GM12878 (cell line): ENCODE measurements around the gene RAB6B. TPM values are rescaled to one million over a fixed set of nuclear protein-coding genes. Genes with fewer than 3 reads are reported as not detected.

Experiments
- ATAC-seq: fragments of 200-7000 bp; cut with Tn5 transposase; 3 replicates; pipeline ENCODE4 v1.9.1; 2020; ENCODE audit warnings: mild to moderate bottlenecking, moderate library complexity
- BruUV-seq: library from RNA; stranded (reverse); fragments of 400-500 nt; replicated peaks from 2 replicates; lab custom pipeline; 2021; lab: Mats Ljungman, UMichigan
- CTCF ChIA-PET: fragments of 300-600 bp; sonication (Branson Sonifier 250); formaldehyde crosslinking; extraction: SDS; loops from one replicate; lab custom pipeline; 2021; ENCODE audit warnings: inconsistent platforms; lab: Yijun Ruan, JAX
- POLR2A ChIA-PET: fragments of 350-600 bp; formaldehyde crosslinking; extraction: SDS; loops from one replicate; lab custom pipeline; 2021; ENCODE audit warnings: inconsistent platforms; lab: Charles Lee
- RAD21 ChIA-PET: fragments of 300-600 bp; sonication (Branson Sonifier 250); formaldehyde crosslinking; loops from one replicate; lab custom pipeline; 2023; ENCODE audit warnings: antibody characterized with exemption; ENCODE audit not compliant: unreplicated experiment; lab: Charles Lee
- SMC1A ChIA-PET: fragments of 300-600 bp; sonication (Branson Sonifier 250); formaldehyde crosslinking; loops from one replicate; lab custom pipeline; 2023; ENCODE audit not compliant: unreplicated experiment, uncharacterized antibody; lab: Charles Lee
- DNase-seq: peaks from one replicate; pipeline ENCODE4 v3.0.0-alpha.2; 2011; ENCODE audit warnings: low read depth, low spot score
- FAIRE-seq: peaks from 3 replicates; lab custom pipeline; 2011; peaks lifted over from hg19 to GRCh38; lab: Jason Lieb, UNC
- H2AFZ ChIP-seq: 2 replicates; pipeline ENCODE4 v1.6.0; 2011; ENCODE audit warnings: low read depth, low read length, control low read depth; ENCODE audit not compliant: control insufficient read depth
- H3K27ac ChIP-seq: 2 replicates; pipeline ENCODE4 v1.5.1; 2011; ENCODE audit warnings: control low read depth; ENCODE audit not compliant: control insufficient read depth, insufficient read depth
- H3K27me3 ChIP-seq, 2 experiments: replicated peaks in 1 of 2; 2 replicates each; pipeline versions ENCODE4 v1.6.0 to v1.6.1; 2011; ENCODE audit warnings: low read length in 1 of 2; ENCODE audit not compliant: control insufficient read depth in 2 of 2, insufficient read depth in 2 of 2
- H3K36me3 ChIP-seq, 2 experiments: 2 replicates each; pipeline ENCODE4 v1.5.1; 2011; ENCODE audit warnings: low read length in 1 of 2; ENCODE audit not compliant: control insufficient read depth in 2 of 2, insufficient read depth in 2 of 2
- H3K4me1 ChIP-seq: 2 replicates; pipeline ENCODE4 v1.6.1; 2011; ENCODE audit warnings: mild to moderate bottlenecking, low read length, moderate library complexity, mixed read lengths; ENCODE audit not compliant: control insufficient read depth, insufficient read depth
- H3K4me2 ChIP-seq: 2 replicates; pipeline ENCODE4 v1.6.0; 2011; ENCODE audit warnings: control low read depth; ENCODE audit not compliant: control insufficient read depth, insufficient read depth
- H3K4me3 ChIP-seq: fragments of 200-600 bp; sonication (generic); 2 replicates; pipeline ENCODE4 v1.5.1; 2016
- H3K79me2 ChIP-seq: 2 replicates; pipeline ENCODE4 v1.6.0; 2011; ENCODE audit warnings: low read length; ENCODE audit not compliant: control insufficient read depth, insufficient read depth
- H3K9ac ChIP-seq: 2 replicates; pipeline ENCODE4 v1.8.0; 2011; ENCODE audit warnings: low read length, control low read depth, mixed read lengths; ENCODE audit not compliant: control insufficient read depth, insufficient read depth
- H3K9me3 ChIP-seq: replicated peaks from 3 replicates; pipeline ENCODE4 v1.5.1; 2011; ENCODE audit warnings: mild to moderate bottlenecking, low read length; ENCODE audit not compliant: control insufficient read depth, insufficient read depth
- H4K20me1 ChIP-seq: 2 replicates; pipeline ENCODE4 v1.6.0; 2011; ENCODE audit not compliant: control insufficient read depth, insufficient read depth
- ASH2L ChIP-seq: fragments of 300-600, 200-600 bp; sonication (generic); IDR thresholded peaks from 2 replicates; pipeline ENCODE4 v1.6.1; 2017; ENCODE audit warnings: low read depth, mild to moderate bottlenecking, borderline replicate concordance
- BCL11A ChIP-seq: IDR thresholded peaks from 2 replicates; pipeline ENCODE4 v1.6.1; 2011; ENCODE audit warnings: low read depth, low read length
- CBX3 ChIP-seq: fragments of 200-600 bp; sonication (generic); IDR thresholded peaks from 2 replicates; pipeline ENCODE4 v1.6.1; 2016; ENCODE audit warnings: low read depth, borderline replicate concordance
- CBX5 ChIP-seq: sonication (generic); IDR thresholded peaks from 2 replicates; pipeline ENCODE4 v1.6.1; 2016; ENCODE audit warnings: low read depth, moderate library complexity, mild to moderate bottlenecking, inconsistent platforms
- EGR1 ChIP-seq, 2 experiments: IDR thresholded peaks; 1 replicate in 1 of 2; 2 replicates in 1 of 2; pipeline ENCODE4 v1.6.1; 2011 to 2012; ENCODE audit warnings: low read depth in 2 of 2, low read length in 2 of 2, borderline replicate concordance in 1 of 2, mild to moderate bottlenecking in 1 of 2, moderate library complexity in 1 of 2
- ELK1 ChIP-seq: IDR thresholded peaks from 2 replicates; pipeline ENCODE4 v1.6.1; 2012; ENCODE audit warnings: low read depth, low read length, improper control_type of control experiment
- FOXM1 ChIP-seq: IDR thresholded peaks from 2 replicates; pipeline ENCODE4 v1.6.1; 2012; ENCODE audit warnings: low read depth, mild to moderate bottlenecking, inconsistent platforms, low read length, moderate library complexity
- GATAD2B ChIP-seq: fragments of 450-650 bp; conservative IDR thresholded peaks from 2 replicates; pipeline ENCODE4 v1.6.1; 2017; ENCODE audit warnings: low read depth, mild to moderate bottlenecking, moderate library complexity
- HSF1 ChIP-seq: fragments of 150-350 bp; IDR thresholded peaks from 2 replicates; pipeline ENCODE4 v1.6.1; 2014; ENCODE audit warnings: mild to moderate bottlenecking, low read depth, low read length
- JUND ChIP-seq: IDR thresholded peaks from 2 replicates; pipeline ENCODE4 v1.6.1; 2012; ENCODE audit warnings: low read depth, mild to moderate bottlenecking, low read length, improper control_type of control experiment, moderate library complexity
- MEF2A ChIP-seq: IDR thresholded peaks from 2 replicates; pipeline ENCODE4 v1.6.1; 2011; ENCODE audit warnings: low read depth, mild to moderate bottlenecking, low read length, moderate library complexity; ENCODE audit not compliant: insufficient read depth
- POLR2A ChIP-seq: IDR thresholded peaks from 2 replicates; pipeline ENCODE4 v1.6.1; 2011; ENCODE audit warnings: low read depth, mild to moderate bottlenecking, low read length
- RCOR1 ChIP-seq: conservative IDR thresholded peaks from 2 replicates; pipeline ENCODE4 v1.6.1; 2012; ENCODE audit warnings: low read depth, low read length, improper control_type of control experiment
- SUPT20H ChIP-seq: IDR thresholded peaks from 2 replicates; pipeline ENCODE4 v1.6.1; 2011; ENCODE audit warnings: low read depth, mild to moderate bottlenecking, low read length, moderate library complexity, borderline replicate concordance; ENCODE audit not compliant: control insufficient read depth
- TAF1 ChIP-seq: IDR thresholded peaks from 2 replicates; pipeline ENCODE4 v1.6.1; 2011; ENCODE audit warnings: mild to moderate bottlenecking, low read depth, low read length, borderline replicate concordance
- ZNF217 ChIP-seq: fragments of 450-650 bp; IDR thresholded peaks from 2 replicates; pipeline ENCODE4 v1.6.1; 2017; ENCODE audit warnings: antibody characterized with exemption, mild to moderate bottlenecking
- WGBS: methylation state at CpG from one replicate; pipeline ENCODE4 v1.1.6; 2016; ENCODE audit warnings: low lambda C conversion rate; ENCODE audit not compliant: insufficient replicate concordance, insufficient coverage; ENCODE audit errors: missing lambda C conversion rate; 5-methylcytosine and 5-hydroxymethylcytosine counted together
- in situ Hi-C: fragments of 300-500 bp; cut with MboI; formaldehyde crosslinking; loops from 9 replicates; pipeline ENCODE4 v1.14.3; 2018; ENCODE audit warnings: mixed read lengths
- intact Hi-C: fragments of 100-400 bp; cut with micrococcal nuclease; formaldehyde crosslinking; loops from one replicate; pipeline ENCODE4 v1.14.2; 2022; ENCODE audit not compliant: unreplicated experiment
- polyA plus RNA-seq, 11 experiments: library from polyadenylated mRNA; depleted of rRNA in 4 of 11; unstranded in 6 of 11; stranded (reverse) in 5 of 11; fragments of >200 nt; fragmentation: Nextera tagmentation in 4 of 11; fragmentation: Illumina TruSeq in 1 of 11; extraction: Ambion mirVana in 4 of 11; extraction: Trizol in 1 of 11; gene quantifications; 1 replicate in 1 of 11; 2 replicates in 10 of 11; pipeline versions ENCODE4 v1.2.1 to v1.2.3, GENCODE V29; 2011 to 2016; ENCODE audit warnings: inconsistent platforms in 2 of 11, missing spikeins in 2 of 11, low read depth in 1 of 11
- total RNA-seq, 4 experiments: library from RNA; depleted of rRNA in 3 of 4; stranded (reverse); fragments of >200 nt in 3 of 4; fragmentation: Illumina TruSeq in 1 of 4; extraction: Trizol in 1 of 4; gene quantifications; 2 replicates each; pipeline versions ENCODE4 v1.2.1 to v1.2.3, GENCODE V29; 2013 to 2021

RAB6B gene
- total and polyA plus RNA-seq, 10 of the 15 experiments (the other 5 are each of a cell fraction or from before 2014, with no cell fraction given), result 0.01 to 0.16 (median 0.04) TPM; not detected in 5

- TF ChIP-seq ZNF217 (no peak), GATAD2B (no peak), CBX3 (no peak), RCOR1 (no peak), FOXM1 (no peak), CBX5 (no peak), SUPT20H (no peak), EGR1 (IDR thresholded peaks at IDR 0.05; ENCODE audit: borderline replicate concordance in 1 of 2, low read depth in 2 of 2, low read length in 2 of 2) (no peak), BCL11A (no peak), JUND (no peak), TAF1 (no peak), ASH2L (no peak), MEF2A (no peak), POLR2A (no peak), ELK1 (no peak), HSF1 (no peak)
- Histone ChIP-seq H3K9me3 (no peaks in the 10 kb centered on the region), H3K4me2 (no peak overlapping the region), H2AFZ (no peak overlapping the region), H3K4me1 (no peaks in the 10 kb centered on the region), H3K9ac (no peak overlapping the region), H3K27ac (no peak overlapping the region), H3K4me3 (no peak overlapping the region), H3K27me3 (peaks cover 0 to 1% of the 10 kb centered on the region in 2 experiments; a peak in 2 of 4 replicates), H4K20me1 (no peaks in the 10 kb centered on the region), H3K79me2 (no peaks in the 10 kb centered on the region), H3K36me3 (no peaks in the 10 kb centered on the region)
- BruUV-seq, result no TSS peak
- ChIA-PET CTCF (interaction anchor here (1.2 kb wide), 1 partner anchor 8 kb away, joined by 4 read pairs; no protein-coding TSS in a partner anchor), POLR2A (no interaction called here), RAD21 (no interaction called here), SMC1A (no interaction called here)
- DNase-seq (no peak), ATAC-seq (no peak), FAIRE-seq (no peak)
- in situ Hi-C loops (no loop called here), intact Hi-C loops (no loop called here)
- 44% methylated on average over 9 of the region's 9 CpGs for whole genome bisulfite sequencing
Observed at GRCh38 chr3:133775309-133775708, 120.4 kb downstream of the RAB6B start.

Other genes with a start within 250 kb of the RAB6B start
- 81.2 and 85.2 TPM in 2 replicates for gene TOPBP1, start 233.9 kb downstream of the RAB6B start, total RNA-seq (2014; rRNA removed)
- gene TOPBP1, start 233.9 kb downstream of the RAB6B start, total RNA-seq (2014; rRNA removed; fragmentation: Illumina TruSeq; extraction: Trizol), result 97.5 and 99.3 TPM in 2 replicates
- gene TOPBP1, start 233.9 kb downstream of the RAB6B start, total RNA-seq (2021), result 49.5 and 58.3 TPM in 2 replicates
- 97.6 and 112 TPM in 2 replicates for gene TOPBP1, start 233.9 kb downstream of the RAB6B start, polyA plus RNA-seq (2011; rRNA removed)
- 77.8 and 84.4 TPM in 2 replicates for gene TOPBP1, start 233.9 kb downstream of the RAB6B start, polyA plus RNA-seq (2014; fragmentation: Illumina TruSeq; extraction: Trizol)
- gene TOPBP1, start 233.9 kb downstream of the RAB6B start, polyA plus RNA-seq (2014; fragmentation: Nextera tagmentation; extraction: Ambion mirVana), result 10 to 100 TPM; 18.3 to 19.9 TPM
- gene TOPBP1, start 233.9 kb downstream of the RAB6B start, polyA plus RNA-seq (2014; rRNA removed), result 58.6 and 64.6 TPM in 2 replicates
- 10 to 100 TPM; 44.9 to 45.7 TPM for gene TOPBP1, start 233.9 kb downstream of the RAB6B start, polyA plus RNA-seq (2016; fragmentation: Nextera tagmentation; extraction: Ambion mirVana)
- under 0.01 TPM in 1 of 2 replicates, not detected in the other for gene TF, start 149.5 kb downstream of the RAB6B start, total RNA-seq (2014; rRNA removed)
- 0.09 and 0.14 TPM in 2 replicates for gene TF, start 149.5 kb downstream of the RAB6B start, total RNA-seq (2014; rRNA removed; fragmentation: Illumina TruSeq; extraction: Trizol)
- gene TF, start 149.5 kb downstream of the RAB6B start, total RNA-seq (2021), result 6.0 and 8.9 TPM in 2 replicates
- gene TF, start 149.5 kb downstream of the RAB6B start, polyA plus RNA-seq (2011; rRNA removed), result 0.94 and 0.95 TPM in 2 replicates
- 0.06 TPM in 1 of 2 replicates, not detected in the other for gene TF, start 149.5 kb downstream of the RAB6B start, polyA plus RNA-seq (2014; fragmentation: Illumina TruSeq; extraction: Trizol)
- under 1 TPM; 0.02 to 0.05 TPM for gene TF, start 149.5 kb downstream of the RAB6B start, polyA plus RNA-seq (2014; fragmentation: Nextera tagmentation; extraction: Ambion mirVana)
- 0.01 and 0.03 TPM in 2 replicates for gene TF, start 149.5 kb downstream of the RAB6B start, polyA plus RNA-seq (2014; rRNA removed)
- under 1 TPM in 1 of 2 experiments, not detected in 1; 0.01 TPM for gene TF, start 149.5 kb downstream of the RAB6B start, polyA plus RNA-seq (2016; fragmentation: Nextera tagmentation; extraction: Ambion mirVana)
- gene SRPRB, start 90.1 kb downstream of the RAB6B start, total RNA-seq (2014; rRNA removed), result 45.5 and 46.9 TPM in 2 replicates
- gene SRPRB, start 90.1 kb downstream of the RAB6B start, total RNA-seq (2014; rRNA removed; fragmentation: Illumina TruSeq; extraction: Trizol), result 37.6 and 43.0 TPM in 2 replicates
- gene SRPRB, start 90.1 kb downstream of the RAB6B start, total RNA-seq (2021), result 63.0 and 65.1 TPM in 2 replicates
- 45.2 and 45.6 TPM in 2 replicates for gene SRPRB, start 90.1 kb downstream of the RAB6B start, polyA plus RNA-seq (2011; rRNA removed)
- gene SRPRB, start 90.1 kb downstream of the RAB6B start, polyA plus RNA-seq (2014; fragmentation: Illumina TruSeq; extraction: Trizol), result 42.4 and 46.3 TPM in 2 replicates
- gene SRPRB, start 90.1 kb downstream of the RAB6B start, polyA plus RNA-seq (2014; fragmentation: Nextera tagmentation; extraction: Ambion mirVana), result 10 to 100 TPM; 30.6 to 39.1 TPM
- gene SRPRB, start 90.1 kb downstream of the RAB6B start, polyA plus RNA-seq (2014; rRNA removed), result 56.1 and 60.2 TPM in 2 replicates
- 100 to 1,000 TPM in 1 of 2 experiments, 10 to 100 TPM in 1; 93.7 to 107 TPM for gene SRPRB, start 90.1 kb downstream of the RAB6B start, polyA plus RNA-seq (2016; fragmentation: Nextera tagmentation; extraction: Ambion mirVana)
- not detected in 2 replicates for gene SLCO2A1, start 134.0 kb upstream of the RAB6B start, total RNA-seq (2014; rRNA removed)
- gene SLCO2A1, start 134.0 kb upstream of the RAB6B start, total RNA-seq (2014; rRNA removed; fragmentation: Illumina TruSeq; extraction: Trizol), result not detected in 2 replicates
- 0.05 TPM in 2 replicates for gene SLCO2A1, start 134.0 kb upstream of the RAB6B start, total RNA-seq (2021)
- not detected in 2 replicates for gene SLCO2A1, start 134.0 kb upstream of the RAB6B start, polyA plus RNA-seq (2011; rRNA removed)
- gene SLCO2A1, start 134.0 kb upstream of the RAB6B start, polyA plus RNA-seq (2014; fragmentation: Illumina TruSeq; extraction: Trizol), result not detected in 2 replicates
- gene SLCO2A1, start 134.0 kb upstream of the RAB6B start, polyA plus RNA-seq (2014; fragmentation: Nextera tagmentation; extraction: Ambion mirVana), result not detected
- not detected in 2 replicates for gene SLCO2A1, start 134.0 kb upstream of the RAB6B start, polyA plus RNA-seq (2014; rRNA removed)
- not detected for gene SLCO2A1, start 134.0 kb upstream of the RAB6B start, polyA plus RNA-seq (2016; fragmentation: Nextera tagmentation; extraction: Ambion mirVana)